ENCODE results near the gene EGFL6.

EGFL6 gene, protein sequence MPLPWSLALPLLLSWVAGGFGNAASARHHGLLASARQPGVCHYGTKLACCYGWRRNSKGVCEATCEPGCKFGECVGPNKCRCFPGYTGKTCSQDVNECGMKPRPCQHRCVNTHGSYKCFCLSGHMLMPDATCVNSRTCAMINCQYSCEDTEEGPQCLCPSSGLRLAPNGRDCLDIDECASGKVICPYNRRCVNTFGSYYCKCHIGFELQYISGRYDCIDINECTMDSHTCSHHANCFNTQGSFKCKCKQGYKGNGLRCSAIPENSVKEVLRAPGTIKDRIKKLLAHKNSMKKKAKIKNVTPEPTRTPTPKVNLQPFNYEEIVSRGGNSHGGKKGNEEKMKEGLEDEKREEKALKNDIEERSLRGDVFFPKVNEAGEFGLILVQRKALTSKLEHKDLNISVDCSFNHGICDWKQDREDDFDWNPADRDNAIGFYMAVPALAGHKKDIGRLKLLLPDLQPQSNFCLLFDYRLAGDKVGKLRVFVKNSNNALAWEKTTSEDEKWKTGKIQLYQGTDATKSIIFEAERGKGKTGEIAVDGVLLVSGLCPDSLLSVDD

DNA sequence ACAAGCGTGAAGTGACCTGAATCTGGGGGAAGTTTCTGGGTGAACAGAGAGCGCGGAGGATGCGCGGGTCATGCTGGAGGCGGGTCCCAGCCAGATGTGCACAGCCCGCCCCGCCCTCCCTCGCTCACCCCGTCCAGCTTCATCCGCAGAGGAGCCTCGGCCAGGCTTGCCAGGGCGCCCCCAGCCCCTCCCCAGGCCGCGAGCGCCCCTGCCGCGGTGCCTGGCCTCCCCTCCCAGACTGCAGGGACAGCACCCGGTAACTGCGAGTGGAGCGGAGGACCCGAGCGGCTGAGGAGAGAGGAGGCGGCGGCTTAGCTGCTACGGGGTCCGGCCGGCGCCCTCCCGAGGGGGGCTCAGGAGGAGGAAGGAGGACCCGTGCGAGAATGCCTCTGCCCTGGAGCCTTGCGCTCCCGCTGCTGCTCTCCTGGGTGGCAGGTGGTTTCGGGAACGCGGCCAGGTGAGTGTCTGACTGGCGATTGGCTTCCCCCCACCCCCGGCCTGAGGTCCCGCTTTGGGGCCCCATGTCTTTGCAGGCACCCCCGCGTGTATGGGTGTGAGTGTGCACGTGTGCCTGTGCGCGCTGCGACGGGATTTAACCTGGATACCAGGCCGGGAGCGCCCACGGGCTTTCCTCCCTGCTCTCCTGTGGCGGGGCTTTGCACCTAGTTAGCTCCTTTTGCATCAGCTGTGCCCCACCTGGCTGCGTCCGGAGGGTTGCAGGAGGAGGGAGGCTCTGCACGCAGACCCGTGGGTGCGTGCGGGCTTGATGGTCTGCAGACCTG lies at the start of gene EGFL6:
EGFL6 (plus strand) TSS at position 123 of the 782 bp plus-strand sequence; CDS start at position 384, 261 bp downstream.
- DNase-seq (ENCODE audit: extremely low spot score): no peak
- ChIA-PET CTCF (no interaction called here), POLR2A (no interaction called here)
- TF ChIP-seq TARDBP (IDR thresholded peaks at IDR 0.05) (no peak), CTBP1 (IDR thresholded peaks at IDR 0.05; ENCODE audit: borderline replicate concordance) (no peak), LEF1 (IDR thresholded peaks at IDR 0.05; ENCODE audit: borderline replicate concordance) (no peak), ELF4 (IDR thresholded peaks at IDR 0.05) (no peak)

DNA sequence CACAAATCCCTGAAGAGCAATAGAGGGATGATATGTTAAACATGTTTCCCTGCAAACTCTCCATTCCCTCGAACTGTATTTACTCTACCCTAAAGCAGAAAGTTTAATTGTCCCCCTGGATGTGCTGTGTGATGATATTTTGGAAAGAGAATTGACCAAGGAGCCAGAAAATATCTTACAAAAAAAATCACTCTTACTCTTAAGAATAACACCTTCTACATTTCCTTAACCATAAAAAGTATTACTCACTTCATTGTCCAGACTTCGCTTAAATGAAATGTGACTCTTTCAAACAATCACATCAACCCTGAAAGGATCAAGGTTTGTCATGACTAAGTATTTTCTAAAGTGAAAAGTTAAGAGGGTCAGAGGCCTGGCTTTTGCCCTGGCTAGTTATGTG lies 49.0 kb upstream of the EGFL6 start:
- no peak for TF ChIP-seq L3MBTL2 (conservative IDR thresholded peaks at IDR 0.05)
- no peak for TF ChIP-seq NFRKB (IDR thresholded peaks at IDR 0.05)
- no peak for TF ChIP-seq ZNF384 (IDR thresholded peaks at IDR 0.05)
- TF ChIP-seq TARDBP (IDR thresholded peaks at IDR 0.05): no peak
- TF ChIP-seq FOXA1 (IDR thresholded peaks at IDR 0.05): no peak
- TF ChIP-seq, protein P1, sequence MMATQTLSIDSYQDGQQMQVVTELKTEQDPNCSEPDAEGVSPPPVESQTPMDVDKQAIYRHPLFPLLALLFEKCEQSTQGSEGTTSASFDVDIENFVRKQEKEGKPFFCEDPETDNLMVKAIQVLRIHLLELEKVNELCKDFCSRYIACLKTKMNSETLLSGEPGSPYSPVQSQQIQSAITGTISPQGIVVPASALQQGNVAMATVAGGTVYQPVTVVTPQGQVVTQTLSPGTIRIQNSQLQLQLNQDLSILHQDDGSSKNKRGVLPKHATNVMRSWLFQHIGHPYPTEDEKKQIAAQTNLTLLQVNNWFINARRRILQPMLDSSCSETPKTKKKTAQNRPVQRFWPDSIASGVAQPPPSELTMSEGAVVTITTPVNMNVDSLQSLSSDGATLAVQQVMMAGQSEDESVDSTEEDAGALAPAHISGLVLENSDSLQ (IDR thresholded peaks at IDR 0.05): no peak
- TF ChIP-seq FOXM1 (IDR thresholded peaks at IDR 0.05; ENCODE audit: borderline replicate concordance): no peak
- TF ChIP-seq LEF1 (IDR thresholded peaks at IDR 0.05; ENCODE audit: borderline replicate concordance): no peak
- TF ChIP-seq FOXK2 (IDR thresholded peaks at IDR 0.05): no peak
- DNase-seq (ENCODE audit: extremely low spot score): no peak
- CTCF ChIA-PET: no interaction called here
- POLR2A ChIA-PET: no interaction called here

DNA sequence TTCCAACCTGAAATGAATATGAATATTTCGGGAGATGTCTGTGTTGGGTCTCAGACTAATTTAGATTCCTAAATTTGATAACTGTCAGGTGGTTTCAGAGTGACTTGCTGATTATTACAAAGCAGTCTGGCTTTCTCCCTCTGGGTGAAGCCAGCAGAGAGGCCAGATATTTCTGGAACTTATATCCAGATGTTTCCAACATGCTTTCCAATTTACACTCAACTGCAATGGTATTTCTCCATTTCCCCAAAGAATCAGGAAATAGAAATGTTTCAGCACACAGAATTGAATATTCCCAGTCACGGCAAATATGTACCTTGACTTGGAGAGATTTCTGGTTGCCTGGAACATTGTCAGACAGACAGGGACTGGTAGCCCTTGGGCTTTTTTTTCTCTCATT lies 48.5 kb upstream of the EGFL6 start:
- no peak for DNase-seq (ENCODE audit: extremely low spot score)
- ChIA-PET POLR2A (interaction anchor here (1.0 kb wide), 1 partner anchor 10 kb away, joined by 3 read pairs; no protein-coding TSS in a partner anchor), CTCF (no interaction called here)
- TF ChIP-seq L3MBTL2 (conservative IDR thresholded peaks at IDR 0.05) (no peak), ELF4 (IDR thresholded peaks at IDR 0.05) (no peak), TARDBP (IDR thresholded peaks at IDR 0.05) (no peak), NFRKB (IDR thresholded peaks at IDR 0.05) (no peak), FOXM1 (IDR thresholded peaks at IDR 0.05; ENCODE audit: borderline replicate concordance) (no peak), HDGF (IDR thresholded peaks at IDR 0.05; ENCODE audit: borderline replicate concordance) (no peak), CTBP1 (IDR thresholded peaks at IDR 0.05; ENCODE audit: borderline replicate concordance) (no peak), SP1 (IDR thresholded peaks at IDR 0.05) (no peak), SUZ12 (IDR thresholded peaks at IDR 0.05) (no peak), ZNF384 (IDR thresholded peaks at IDR 0.05) (no peak), LEF1 (IDR thresholded peaks at IDR 0.05; ENCODE audit: borderline replicate concordance) (no peak), BHLHE40 (IDR thresholded peaks at IDR 0.05; ENCODE audit: borderline replicate concordance) (no peak)
- TF ChIP-seq, protein P1 (IDR thresholded peaks at IDR 0.05): no peak

DNA sequence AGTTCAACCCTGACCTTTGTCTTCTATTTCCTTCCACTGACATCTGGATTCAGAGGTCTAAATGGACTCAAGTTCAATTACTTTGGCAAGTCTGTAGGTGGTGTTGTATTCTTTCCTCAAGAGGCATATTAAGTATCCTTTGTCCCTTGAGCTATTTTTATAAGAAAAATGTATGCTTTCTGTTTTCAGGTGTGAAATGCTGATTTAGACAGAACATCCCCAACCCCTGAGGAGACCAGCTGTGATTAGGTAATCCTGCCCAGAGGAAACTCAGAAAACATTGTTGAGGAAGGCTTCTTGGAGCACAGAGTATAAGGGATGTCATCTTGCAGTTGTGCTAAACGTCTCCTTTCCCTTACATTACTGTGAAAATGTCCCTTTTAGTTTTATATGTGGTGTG lies 46.6 kb upstream of the EGFL6 start:
- ChIA-PET CTCF (interaction anchor here (1.6 kb wide), 1 partner anchor 123 kb away, joined by 4 read pairs; no protein-coding TSS in a partner anchor), POLR2A (no interaction called here)
- TF ChIP-seq L3MBTL2 (conservative IDR thresholded peaks at IDR 0.05): no peak
- no peak for TF ChIP-seq CTBP1 (IDR thresholded peaks at IDR 0.05; ENCODE audit: borderline replicate concordance)
- no peak for TF ChIP-seq HDGF (IDR thresholded peaks at IDR 0.05; ENCODE audit: borderline replicate concordance)
- TF ChIP-seq NFRKB (IDR thresholded peaks at IDR 0.05): no peak
- TF ChIP-seq SP1 (IDR thresholded peaks at IDR 0.05): no peak
- TF ChIP-seq ARNT (IDR thresholded peaks at IDR 0.05): no peak
- no peak for TF ChIP-seq LEF1 (IDR thresholded peaks at IDR 0.05; ENCODE audit: borderline replicate concordance)
- TF ChIP-seq ZNF384 (IDR thresholded peaks at IDR 0.05): no peak
- no peak for TF ChIP-seq TARDBP (IDR thresholded peaks at IDR 0.05)
- TF ChIP-seq, protein P1 (IDR thresholded peaks at IDR 0.05): no peak
- TF ChIP-seq ELF4 (IDR thresholded peaks at IDR 0.05): no peak
- DNase-seq (ENCODE audit: extremely low spot score): no peak

DNA sequence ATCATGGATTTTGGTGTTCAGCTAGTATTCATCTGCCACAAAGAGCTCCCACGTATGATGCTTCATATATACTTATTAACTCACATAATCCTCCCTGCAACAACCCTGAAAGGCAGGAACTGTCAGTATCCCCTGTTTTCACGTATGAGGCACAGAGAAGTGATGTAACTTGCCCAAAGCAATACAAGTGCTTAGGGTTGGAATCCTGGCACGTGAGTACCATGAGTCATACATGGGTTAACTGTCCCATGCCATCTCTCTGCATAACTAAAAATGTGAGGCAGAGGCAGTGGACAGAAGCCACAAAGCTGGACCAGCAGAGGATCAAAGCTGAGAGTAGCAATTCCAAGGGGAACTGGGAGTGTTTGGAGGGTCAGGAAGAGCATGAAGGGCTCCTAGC lies 35.7 kb upstream of the EGFL6 start:
- CTCF ChIA-PET: interaction anchor here (0.9 kb wide), 1 partner anchor 27 kb away, joined by 3 read pairs; no protein-coding TSS in a partner anchor
- POLR2A ChIA-PET: no interaction called here

More for the DNA sequence above, 35.7 kb upstream of the EGFL6 start:
- DNase-seq (ENCODE audit: extremely low spot score): no peak
- TF ChIP-seq L3MBTL2 (conservative IDR thresholded peaks at IDR 0.05) (no peak), LEF1 (IDR thresholded peaks at IDR 0.05; ENCODE audit: borderline replicate concordance) (no peak), FOXA1 (IDR thresholded peaks at IDR 0.05) (no peak), BHLHE40 (IDR thresholded peaks at IDR 0.05; ENCODE audit: borderline replicate concordance) (no peak), FOXM1 (IDR thresholded peaks at IDR 0.05; ENCODE audit: borderline replicate concordance) (no peak), FOXK2 (IDR thresholded peaks at IDR 0.05) (no peak), TARDBP (IDR thresholded peaks at IDR 0.05) (no peak)
- TF ChIP-seq, protein P1 (IDR thresholded peaks at IDR 0.05): no peak
